GM21717 (cell line): ENCODE results near the gene SASH1.
"Not testable (repeated sequence)": the region's sequence is repeated elsewhere in the genome, so short reads cannot be mapped to it uniquely, and the experiment has no call there.

Experiments used
- ATAC-seq: cut with Tn5 transposase; IDR thresholded peaks from one replicate; pipeline ENCODE4 v1.9.1; 2021; ENCODE audit warnings: mild to moderate bottlenecking, moderate library complexity; ENCODE audit not compliant: unreplicated experiment

Gene SASH1

GRCh38 chr6:148364056-148364824, 21.6 kb downstream of the SASH1 start:
- ATAC-seq = no peak

- no peak for ATAC-seq
These were observed 22.4 kb downstream of the SASH1 start for GRCh38 chr6:148365041-148365440.

GRCh38 chr6:148367411-148368024, 24.9 kb downstream of the SASH1 start:
- no peak for ATAC-seq

- no peak for ATAC-seq
These were observed 27.5 kb downstream of the SASH1 start for GRCh38 chr6:148370176-148370575.

GRCh38 chr6:148374040-148374774, 31.6 kb downstream of the SASH1 start:
- no peak for ATAC-seq

- no peak for ATAC-seq
These were observed 32.8 kb downstream of the SASH1 start for GRCh38 chr6:148375401-148375800.

- no peak for ATAC-seq
These were observed 36.8 kb downstream of the SASH1 start for GRCh38 chr6:148379481-148379880.

GRCh38 chr6:148379966-148380713, 37.5 kb downstream of the SASH1 start:
- ATAC-seq = no peak

- not testable (repeated sequence) for ATAC-seq
These were observed 39.4 kb downstream of the SASH1 start for GRCh38 chr6:148382051-148382450.

- no peak for ATAC-seq
These were observed 40.2 kb downstream of the SASH1 start for GRCh38 chr6:148382861-148383260.

- ATAC-seq = no peak
These were observed 41.2 kb downstream of the SASH1 start for GRCh38 chr6:148383658-148384368.

- no peak for ATAC-seq
These were observed 42.7 kb downstream of the SASH1 start for GRCh38 chr6:148385379-148385778.

- no peak for ATAC-seq
These were observed 45.9 kb downstream of the SASH1 start for GRCh38 chr6:148388521-148388920.

GRCh38 chr6:148389086-148389485, 46.4 kb downstream of the SASH1 start:
- ATAC-seq = no peak

GRCh38 chr6:148389917-148390316, 47.3 kb downstream of the SASH1 start:
- no peak for ATAC-seq

- ATAC-seq = not testable (repeated sequence)
These were observed 49.5 kb downstream of the SASH1 start for GRCh38 chr6:148392127-148392526.

- no peak for ATAC-seq
These were observed 50.0 kb downstream of the SASH1 start for GRCh38 chr6:148392671-148393070.

- no peak for ATAC-seq
These were observed 53.0 kb downstream of the SASH1 start for GRCh38 chr6:148395583-148396101.

- ATAC-seq = no peak
These were observed 53.8 kb downstream of the SASH1 start for GRCh38 chr6:148396411-148396810.

GRCh38 chr6:148396926-148397325, 54.3 kb downstream of the SASH1 start:
- ATAC-seq = no peak
